Mucosa of descending colon (tissue), 3 donors: ENCODE results near the gene NKD2. TPM values are rescaled to one million over a fixed set of nuclear protein-coding genes. Genes with fewer than 3 reads are reported as not detected.
"Not testable (repeated sequence)": the region's sequence is repeated elsewhere in the genome, so short reads cannot be mapped to it uniquely, and the experiment has no call there.

Experiments used
- ATAC-seq: fragments of 200-7000 bp; cut with Tn5 transposase; one replicate; pipeline ENCODE4 v1.9.1; 2020; ENCODE audit warnings: mild to moderate bottlenecking, moderate library complexity
- DNase-seq, 3 donors: peaks; one replicate each; pipeline ENCODE4 v3.0.0-alpha.2; 2020
- H3K36me3 ChIP-seq: fragments of 200-600 bp; one replicate; pipeline ENCODE4 v1.8.0; 2021; ENCODE audit warnings: low read depth, mild to moderate bottlenecking
- H3K4me1 ChIP-seq: fragments of 200-600 bp; one replicate; pipeline ENCODE4 v1.8.0; 2021; ENCODE audit warnings: low read depth, mild to moderate bottlenecking
- H3K4me3 ChIP-seq: fragments of 200-600 bp; one replicate; pipeline ENCODE4 v1.8.0; 2021; ENCODE audit warnings: mild to moderate bottlenecking
- H3K9me3 ChIP-seq: fragments of 200-600 bp; one replicate; pipeline ENCODE4 v1.8.0; 2021; ENCODE audit warnings: mild to moderate bottlenecking
- CTCF ChIP-seq: fragments of 200-600 bp; IDR thresholded peaks from one replicate; pipeline ENCODE4 v1.8.0; 2022; ENCODE audit warnings: antibody characterized with exemption, mild to moderate bottlenecking
- intact Hi-C, 2 donors: fragments of 100-400 bp; cut with DNase I in 1 of 2; cut with micrococcal nuclease in 1 of 2; formaldehyde crosslinking; loops; one replicate each; pipeline versions ENCODE4 v1.11.0 to v1.11.1; 2022; cut with DNase I, micrococcal nuclease
- total RNA-seq, 3 donors: library from RNA; stranded (reverse); fragmentation: NEBNext Ultra II Directional in 2 of 3; extraction: Animal tissue kit (Norgen Biotek cat#: 25700) in 2 of 3; gene quantifications; one replicate each; pipeline versions ENCODE4 v1.2.1 to v1.2.4, GENCODE V29; 2021 to 2023
- donor health status: DM: no; HTN: no; CAD: no; lungs with moderate emphysema.
- donor health status: DM: no; HTN: no; CAD: no.
- donor health status: DM: no; HTN: yes; CAD: no.

NKD2 gene
- total RNA-seq, 3 donors from 2014 or later: 0.93 to 3.7 (median 2.1) TPM

GRCh38 chr5:969408-969839 is 39.2 kb upstream of the NKD2 start:
- Histone ChIP-seq H3K4me1 (no peaks in the 10 kb centered on the region), H3K9me3 (no peaks in the 10 kb centered on the region), H3K36me3 (no peaks in the 10 kb centered on the region), H3K4me3 (no peak overlapping the region)
- intact Hi-C loops: no loop called here
- DNase-seq (peak in 1 of 3 donors; percentile 45), ATAC-seq (no peak)
- TF ChIP-seq CTCF: no peak

GRCh38 chr5:972575-972974 is 36.0 kb upstream of the NKD2 start:
- H3K4me1 ChIP-seq, intact Hi-C loops, H3K9me3 ChIP-seq, H3K36me3 ChIP-seq, H3K4me3 ChIP-seq, ATAC-seq, DNase-seq: not testable (repeated sequence)

- no peak for TF ChIP-seq CTCF
- Histone ChIP-seq H3K4me3 (no peak overlapping the region), H3K36me3 (no peaks in the 10 kb centered on the region), H3K4me1 (no peaks in the 10 kb centered on the region), H3K9me3 (no peaks in the 10 kb centered on the region)
- intact Hi-C loops: no loop called here
- ATAC-seq (no peak), DNase-seq (peak in 2 of 3 donors; percentile 14 to 34)
These were observed 31.5 kb upstream of the NKD2 start for GRCh38 chr5:976849-977751.

- no peak for TF ChIP-seq CTCF
- ATAC-seq (no peak), DNase-seq (peak in 1 of 3 donors; percentile 11)
- H3K4me1 ChIP-seq: no peaks in the 10 kb centered on the region
- no peaks in the 10 kb centered on the region for H3K36me3 ChIP-seq
- no peak overlapping the region for H3K4me3 ChIP-seq
- intact Hi-C loops: no loop called here
- no peaks in the 10 kb centered on the region for H3K9me3 ChIP-seq
These were observed 30.5 kb upstream of the NKD2 start for GRCh38 chr5:978054-978453.

- intact Hi-C loops: no loop called here
- TF ChIP-seq CTCF: no peak
- Histone ChIP-seq H3K9me3 (no peaks in the 10 kb centered on the region), H3K4me3 (no peak overlapping the region), H3K4me1 (no peaks in the 10 kb centered on the region), H3K36me3 (no peaks in the 10 kb centered on the region)
- DNase-seq (no peak), ATAC-seq (no peak)
These were observed 29.9 kb upstream of the NKD2 start for GRCh38 chr5:978693-979092.

GRCh38 chr5:979100-979817 is 29.3 kb upstream of the NKD2 start:
- H3K36me3 ChIP-seq: no peaks in the 10 kb centered on the region
- ATAC-seq: peak; percentile 68
- no peak overlapping the region for H3K4me3 ChIP-seq
- peak in 2 of 3 donors; percentile 25 to 49 for DNase-seq
- intact Hi-C loops: no loop called here
- no peak for TF ChIP-seq CTCF
- no peaks in the 10 kb centered on the region for H3K9me3 ChIP-seq
- H3K4me1 ChIP-seq: no peaks in the 10 kb centered on the region
